ENCODE measurements around the gene EIF3I. TPM values are rescaled to one million over a fixed set of nuclear protein-coding genes. Genes with fewer than 3 reads are reported as not detected.
A peak's percentile ranks its signal among the peaks of the same experiment; 100 is the strongest.

EIF3I gene
- total and polyA plus RNA-seq, 2 experiments from 2014 or later: 228 to 274 TPM

DNA sequence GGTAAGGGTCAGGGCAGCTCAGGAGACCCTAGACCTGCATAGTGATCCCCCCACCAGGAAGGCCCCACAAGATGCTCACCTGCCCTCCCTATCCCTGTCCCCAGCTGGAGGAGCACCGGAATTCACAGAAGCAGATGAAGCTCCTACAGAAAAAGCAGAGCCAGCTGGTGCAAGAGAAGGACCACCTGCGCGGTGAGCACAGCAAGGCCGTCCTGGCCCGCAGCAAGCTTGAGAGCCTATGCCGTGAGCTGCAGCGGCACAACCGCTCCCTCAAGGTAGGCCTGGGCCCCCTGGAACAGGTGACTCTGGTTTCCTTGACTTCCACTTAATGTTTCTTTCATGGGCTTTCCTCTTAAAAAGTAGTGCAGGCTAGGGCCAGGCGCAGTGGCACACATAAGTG, 34.4 kb upstream of the EIF3I start:
- H3K27ac Mint-ChIP-seq: no peak overlapping the region
- H3K4me1 Mint-ChIP-seq: peaks cover 13% of the 10 kb centered on the region
- peaks cover 30% of the 10 kb centered on the region for H4K20me1 ChIP-seq (replicated peaks; ENCODE audit: insufficient read depth)
- DNase-seq (ENCODE audit: low spot score): no peak
- H3K4me3 ChIP-seq: no peak overlapping the region
- H3K4me2 ChIP-seq: no peak overlapping the region
- peaks cover 2% of the 10 kb centered on the region for H3K27me3 Mint-ChIP-seq (ENCODE audit: insufficient read depth, low read depth, poor library complexity)
- no peaks in the 10 kb centered on the region for H3K4me1 ChIP-seq (ENCODE audit: insufficient read depth)
- peaks cover 41% of the 10 kb centered on the region for H3K79me2 ChIP-seq (replicated peaks; ENCODE audit: insufficient read depth)
- no peak for TF ChIP-seq STAT1 (IDR thresholded peaks at IDR 0.05; ENCODE audit: unreplicated experiment)
- peaks cover 92% of the 10 kb centered on the region for H3K36me3 Mint-ChIP-seq (ENCODE audit: low read depth)
- ATAC-seq: no peak
- no peaks in the 10 kb centered on the region for H3K27me3 ChIP-seq (ENCODE audit: insufficient read depth)
- H3K9me2 ChIP-seq (ENCODE audit: insufficient read depth): no peaks in the 10 kb centered on the region
- no peak overlapping the region for H3K27ac ChIP-seq (ENCODE audit: low read depth)
- no peak overlapping the region for H3K4me3 Mint-ChIP-seq
- no peaks in the 10 kb centered on the region for H3K9me3 Mint-ChIP-seq
- peaks cover 5% of the 10 kb centered on the region for H3F3A ChIP-seq (replicated peaks; ENCODE audit: low read depth)
- H2AFZ ChIP-seq: no peak overlapping the region
- peaks cover 63% of the 10 kb centered on the region for H3K36me3 ChIP-seq (ENCODE audit: insufficient read depth)

GRCh38 chr1:32192220-32192948, 29.8 kb upstream of the EIF3I start:
- peaks cover 70% of the 10 kb centered on the region for H3K36me3 ChIP-seq (ENCODE audit: insufficient read depth)
- H3K27me3 ChIP-seq (ENCODE audit: insufficient read depth): no peaks in the 10 kb centered on the region
- H3K79me2 ChIP-seq (replicated peaks; ENCODE audit: insufficient read depth): 0 out of 2 replicates have a peak, but pooled peaks cover 4% of the 10 kb centered on the region
- peaks cover 13% of the 10 kb centered on the region for H4K20me1 ChIP-seq (replicated peaks; ENCODE audit: insufficient read depth)
- Mint-ChIP-seq H3K4me3 (no peak overlapping the region), H3K4me1 (peaks cover 3% of the 10 kb centered on the region), H3K27ac (no peak overlapping the region), H3K27me3 (ENCODE audit: insufficient read depth, low read depth, poor library complexity) (peaks cover 5% of the 10 kb centered on the region), H3K9me3 (no peaks in the 10 kb centered on the region), H3K36me3 (ENCODE audit: low read depth) (peaks cover 100% of the 10 kb centered on the region)
- H3K4me3 ChIP-seq: no peak overlapping the region
- no peak for DNase-seq (ENCODE audit: low spot score)
- ATAC-seq: no peak
- no peaks in the 10 kb centered on the region for H3K9me2 ChIP-seq (ENCODE audit: insufficient read depth)
- no peak overlapping the region for H3K27ac ChIP-seq (ENCODE audit: low read depth)
- no peak overlapping the region for H3K4me2 ChIP-seq
- no peaks in the 10 kb centered on the region for H3K4me1 ChIP-seq (ENCODE audit: insufficient read depth)
- peak; percentile 27 for TF ChIP-seq EZH2phosphoT487 (IDR thresholded peaks at IDR 0.05; ENCODE audit: unreplicated experiment)
- no peak for TF ChIP-seq ZNF331 (CRISPR knock-in tag; IDR thresholded peaks at IDR 0.05; ENCODE audit: low read depth)
- peaks cover 10% of the 10 kb centered on the region; the same call in 1 of the 2 replicates for H3F3A ChIP-seq (replicated peaks; ENCODE audit: low read depth)
- H2AFZ ChIP-seq: no peak overlapping the region

DNA sequence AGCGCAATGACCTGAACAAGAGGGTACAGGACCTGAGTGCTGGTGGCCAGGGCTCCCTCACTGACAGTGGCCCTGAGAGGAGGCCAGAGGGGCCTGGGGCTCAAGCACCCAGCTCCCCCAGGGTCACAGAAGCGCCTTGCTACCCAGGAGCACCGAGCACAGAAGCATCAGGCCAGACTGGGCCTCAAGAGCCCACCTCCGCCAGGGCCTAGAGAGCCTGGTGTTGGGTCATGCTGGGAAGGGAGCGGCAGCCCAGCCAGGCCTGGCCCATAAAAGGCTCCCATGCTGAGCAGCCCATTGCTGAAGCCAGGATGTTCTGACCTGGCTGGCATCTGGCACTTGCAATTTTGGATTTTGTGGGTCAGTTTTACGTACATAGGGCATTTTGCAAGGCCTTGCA, 27.2 kb upstream of the EIF3I start:
- H3K4me3 Mint-ChIP-seq: no peak overlapping the region
- Histone ChIP-seq H3F3A (replicated peaks; ENCODE audit: low read depth) (peaks cover 23% of the 10 kb centered on the region; the same call in 1 of the 2 replicates), H3K4me1 (ENCODE audit: insufficient read depth) (peaks cover 16% of the 10 kb centered on the region), H3K36me3 (ENCODE audit: insufficient read depth) (peaks cover 50% of the 10 kb centered on the region), H3K79me2 (replicated peaks; ENCODE audit: insufficient read depth) (no peaks in the 10 kb centered on the region), H4K20me1 (replicated peaks; ENCODE audit: insufficient read depth) (peaks cover 4% of the 10 kb centered on the region), H3K27ac (ENCODE audit: low read depth) (no peak overlapping the region), H3K27me3 (ENCODE audit: insufficient read depth) (no peaks in the 10 kb centered on the region), H2AFZ (no peak overlapping the region), H3K4me3 (no peak overlapping the region), H3K9me2 (ENCODE audit: insufficient read depth) (no peaks in the 10 kb centered on the region), H3K4me2 (no peak overlapping the region)
- H3K27ac Mint-ChIP-seq: no peak overlapping the region
- ATAC-seq: no peak
- peaks cover 84% of the 10 kb centered on the region for H3K36me3 Mint-ChIP-seq (ENCODE audit: low read depth)
- DNase-seq (ENCODE audit: low spot score): no peak
- H3K4me1 Mint-ChIP-seq: peaks cover 26% of the 10 kb centered on the region
- H3K9me3 Mint-ChIP-seq: no peaks in the 10 kb centered on the region
- no peak for TF ChIP-seq STAT1 (IDR thresholded peaks at IDR 0.05; ENCODE audit: unreplicated experiment)
- TF ChIP-seq REST (IDR thresholded peaks at IDR 0.05; ENCODE audit: unreplicated experiment): no peak
- no peak for TF ChIP-seq ZNF331 (CRISPR knock-in tag; IDR thresholded peaks at IDR 0.05; ENCODE audit: low read depth)
- no peak for TF ChIP-seq CREB1 (CRISPR knock-in tag; IDR thresholded peaks at IDR 0.05; ENCODE audit: low read depth)
- TF ChIP-seq JUNB (IDR thresholded peaks at IDR 0.05; ENCODE audit: unreplicated experiment): no peak
- TF ChIP-seq ZNF114 (CRISPR knock-in tag; IDR thresholded peaks at IDR 0.05): no peak
- TF ChIP-seq NANOG (IDR thresholded peaks at IDR 0.05; ENCODE audit: borderline replicate concordance): no peak
- no peak for TF ChIP-seq POLR2AphosphoS5 (IDR thresholded peaks at IDR 0.05; ENCODE audit: low read depth)
- H3K27me3 Mint-ChIP-seq (ENCODE audit: insufficient read depth, low read depth, poor library complexity): peaks cover 18% of the 10 kb centered on the region

Measured in GM23338 (cell line).